Stimulated activated CD8-positive, alpha-beta memory T cell treated with anti-CD3 and anti-CD28 coated beads, Interleukin-4, amount 100 ng/mL, for 24 hours (primary cell): ENCODE measurements around the gene RNF187.
"Not testable (repeated sequence)": the region's sequence is repeated elsewhere in the genome, so short reads cannot be mapped to it uniquely, and the experiment has no call there.

Source experiments
- DNase-seq: peaks from one replicate; pipeline ENCODE4 v3.0.0-alpha.2; 2020; ENCODE audit warnings: low read depth

Gene RNF187

DNA sequence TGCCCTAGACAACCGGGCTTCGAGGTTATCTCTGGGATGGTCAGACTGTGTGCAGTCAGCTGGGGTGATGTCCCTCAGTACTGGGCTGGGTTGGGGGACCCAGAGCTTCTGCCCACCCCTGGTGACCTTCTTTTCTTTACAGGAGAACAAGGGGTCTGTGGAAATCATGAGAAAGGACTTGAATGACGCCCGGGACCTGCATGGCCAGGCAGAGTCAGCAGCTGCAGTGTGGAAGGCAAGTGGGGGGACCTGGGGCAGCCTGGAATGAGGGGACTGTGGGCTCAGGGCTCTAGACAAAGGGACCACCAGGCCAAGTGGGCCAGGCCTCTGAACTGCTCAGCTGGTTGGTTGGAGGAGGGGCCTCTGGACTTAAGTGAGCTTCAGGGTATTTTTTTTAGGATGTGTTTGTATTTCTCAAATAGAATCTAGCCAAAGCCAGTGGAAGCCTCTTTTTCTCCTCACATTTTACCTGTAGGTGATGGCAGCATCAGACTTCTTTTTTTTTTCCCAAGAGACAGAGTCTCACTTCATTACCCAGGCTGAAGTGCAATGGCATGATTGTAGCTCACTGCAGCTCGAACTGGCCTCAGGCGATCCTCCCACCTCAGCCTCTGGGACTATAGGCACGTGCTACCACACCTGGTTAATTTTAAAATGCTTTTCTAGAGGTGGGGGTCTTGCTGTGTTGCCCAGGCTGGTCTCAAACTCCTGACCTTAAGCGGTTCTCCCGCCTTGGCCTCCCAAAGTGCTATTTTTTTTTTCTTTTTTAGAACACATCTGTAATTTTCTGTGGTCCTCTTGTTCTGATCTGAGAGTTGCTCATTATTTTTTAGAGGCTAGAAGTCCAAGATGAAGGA, 1.9 kb downstream of the RNF187 start:
- DNase-seq, result no peak

DNA sequence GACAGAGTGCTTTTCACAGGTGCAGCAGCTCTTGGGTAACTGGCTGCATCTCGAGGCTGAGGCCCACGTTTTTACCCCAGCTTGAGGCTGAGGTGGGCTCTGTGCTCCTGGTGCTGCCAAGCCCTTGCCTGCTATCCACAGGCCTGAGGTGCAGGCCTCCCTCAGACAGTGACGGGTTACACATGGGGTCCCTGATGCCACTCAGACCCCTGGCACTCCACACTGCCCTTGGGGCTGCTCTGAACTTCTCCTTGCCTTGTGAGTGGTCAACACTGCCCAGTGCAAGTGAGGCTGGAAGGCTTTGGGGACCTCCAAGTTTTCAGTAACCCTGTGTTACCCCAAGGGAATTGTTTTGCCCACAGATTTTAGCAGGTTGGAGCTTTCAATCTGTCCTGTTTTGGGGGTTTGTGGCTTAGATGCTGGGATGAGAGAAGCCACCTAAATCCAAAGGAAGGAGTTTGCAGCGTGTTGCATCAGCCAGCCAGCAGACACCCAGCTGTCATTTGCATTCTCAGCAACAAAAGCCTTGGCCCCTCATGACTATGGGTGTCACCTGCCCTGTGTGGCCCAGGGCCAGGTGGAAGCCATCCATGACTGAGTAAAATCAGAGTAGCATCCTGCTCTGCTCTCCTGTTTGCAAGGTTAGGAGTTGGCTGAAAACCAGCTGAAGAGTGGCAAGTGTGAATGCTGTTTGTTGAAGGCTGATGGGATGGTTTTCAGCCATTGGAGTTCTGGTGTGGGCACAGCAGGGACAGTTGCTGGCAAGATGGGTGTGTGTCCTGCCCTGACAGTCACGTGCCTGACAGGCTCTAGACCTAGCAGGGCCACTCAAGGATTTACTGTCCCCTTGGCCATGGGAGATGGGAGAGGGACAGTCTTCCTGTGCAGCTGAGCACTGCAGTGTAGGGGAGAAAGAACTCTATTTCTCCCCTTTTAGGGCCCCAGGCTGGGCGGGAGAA, 3.2 kb downstream of the RNF187 start:
- DNase-seq, result no peak

- no peak for DNase-seq
These were observed 6.2 kb downstream of the RNF187 start for GRCh38 chr1:228493141-228494043.

GRCh38 chr1:228494044-228494353, 6.8 kb downstream of the RNF187 start:
- DNase-seq, result no peak

DNA sequence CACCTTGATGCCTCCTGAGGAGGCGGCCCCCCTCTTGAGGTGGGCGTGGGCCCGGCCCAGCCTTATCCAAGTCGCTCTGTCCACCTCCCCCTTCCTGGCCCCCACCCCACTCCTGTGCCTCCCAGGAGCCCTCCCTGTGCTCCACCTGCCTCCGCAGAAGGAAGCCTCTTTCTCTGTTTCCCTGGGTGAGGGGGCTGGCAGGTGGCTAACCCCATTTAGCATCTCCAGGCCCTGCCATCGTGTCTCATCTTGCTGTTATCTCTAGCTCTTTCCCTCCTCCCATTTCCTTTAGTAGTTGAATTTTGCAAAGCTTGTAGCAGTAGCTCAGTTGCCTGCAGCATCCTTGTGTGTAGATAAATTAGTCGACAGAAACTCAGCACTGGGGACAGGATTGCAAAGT, 7.2 kb downstream of the RNF187 start:
- no peak for DNase-seq

GRCh38 chr1:228494970-228495853, 8.0 kb downstream of the RNF187 start:
- no peak for DNase-seq

- no peak for DNase-seq
These were observed 8.9 kb downstream of the RNF187 start for GRCh38 chr1:228496084-228496483.

GRCh38 chr1:228496494-228496893, 9.3 kb downstream of the RNF187 start:
- no peak for DNase-seq

GRCh38 chr1:228497206-228497605, 10.0 kb downstream of the RNF187 start:
- DNase-seq, result no peak

GRCh38 chr1:228497817-228498216, 10.6 kb downstream of the RNF187 start:
- no peak for DNase-seq

GRCh38 chr1:228500143-228500734, 13.1 kb downstream of the RNF187 start:
- no peak for DNase-seq

- peak; percentile 83 for DNase-seq
These were observed 14.0 kb downstream of the RNF187 start for GRCh38 chr1:228500901-228501871.

DNA sequence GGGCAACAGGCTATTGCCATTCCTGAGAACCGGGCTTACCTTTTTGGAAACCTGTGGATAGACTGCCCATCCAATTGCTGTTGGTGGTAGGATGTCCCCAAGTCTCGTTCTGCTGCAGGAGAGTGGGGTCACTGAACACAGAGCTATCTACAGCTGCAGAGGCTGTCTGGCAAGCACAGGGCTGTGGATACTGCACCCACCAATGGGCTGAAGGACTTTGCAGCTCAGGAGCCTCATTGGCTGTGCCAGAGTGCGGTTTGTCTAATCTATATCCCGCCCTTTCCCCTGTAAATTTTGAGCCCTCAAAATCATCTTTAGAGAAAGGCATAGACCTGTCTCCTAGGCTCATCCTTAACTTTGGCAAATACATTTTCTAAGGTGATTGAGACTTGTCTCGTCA, 15.3 kb downstream of the RNF187 start:
- DNase-seq, result no peak

- DNase-seq, result not testable (repeated sequence)
These were observed 18.8 kb downstream of the RNF187 start for GRCh38 chr1:228505944-228506343.

- no peak for DNase-seq
These were observed 20.9 kb downstream of the RNF187 start for GRCh38 chr1:228507961-228508652.

DNA sequence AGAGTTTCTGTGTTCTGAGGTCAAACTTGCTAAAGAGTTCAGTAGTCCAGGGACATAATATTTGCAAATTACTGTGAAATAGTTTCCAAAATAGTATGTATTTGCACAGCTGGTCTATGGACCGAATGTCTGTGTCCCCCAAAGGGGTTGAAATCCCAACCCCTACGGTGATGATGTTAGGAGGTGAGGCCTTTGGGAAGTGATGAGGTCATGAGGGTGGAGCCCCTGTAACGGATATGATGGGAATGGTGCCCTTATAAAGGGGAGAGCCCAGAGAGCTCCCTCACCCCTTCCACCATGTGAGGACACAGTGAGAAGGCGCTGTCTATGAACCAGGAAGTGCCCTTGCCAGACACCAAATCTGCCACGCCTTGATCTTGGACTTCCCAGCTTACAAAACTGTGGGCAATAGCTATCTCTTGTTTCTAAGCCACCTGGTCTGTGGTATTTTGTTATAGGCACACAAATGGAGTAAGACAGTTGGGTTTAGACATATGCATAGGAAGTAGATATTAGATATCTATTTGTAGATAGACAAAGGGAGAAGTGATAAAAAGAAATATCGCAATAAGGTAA, 21.7 kb downstream of the RNF187 start:
- no peak for DNase-seq

- DNase-seq, result no peak
These were observed 23.1 kb downstream of the RNF187 start for GRCh38 chr1:228510101-228510802.
